Measurements from ENCODE around the gene GALNT2.

- TF ChIP-seq CTCF (IDR thresholded peaks at IDR 0.05) (no peak), POLR2A (IDR thresholded peaks at IDR 0.05) (no peak)
These were observed 212.0 kb downstream of the GALNT2 start for GRCh38 chr1:230278871-230279582.
